Mucosa of stomach (tissue), 1 donor: Measurements from ENCODE around the gene PSKH1.
"Not testable (repeated sequence)": the region's sequence is repeated elsewhere in the genome, so short reads cannot be mapped to it uniquely, and the experiment has no call there.

ENCODE experiments used
- H3K27me3 ChIP-seq: one replicate; pipeline ENCODE4 v1.7.0; 2013; ENCODE audit warnings: mild to moderate bottlenecking, low read length; ENCODE audit not compliant: control insufficient read depth, insufficient read depth
- H3K36me3 ChIP-seq: one replicate; pipeline ENCODE4 v1.7.0; 2013; ENCODE audit warnings: low read length; ENCODE audit not compliant: control insufficient read depth, insufficient read depth
- H3K4me1 ChIP-seq: one replicate; pipeline ENCODE4 v1.7.0; 2013; ENCODE audit warnings: mild to moderate bottlenecking, low read length; ENCODE audit not compliant: control insufficient read depth, insufficient read depth
- H3K4me3 ChIP-seq: one replicate; pipeline ENCODE4 v1.7.0; 2013; ENCODE audit warnings: low read length
- H3K9ac ChIP-seq: one replicate; pipeline ENCODE4 v1.7.0; 2013; ENCODE audit warnings: mild to moderate bottlenecking, low read length, moderate library complexity
- H3K9me3 ChIP-seq: one replicate; pipeline ENCODE4 v1.7.0; 2013; ENCODE audit warnings: mild to moderate bottlenecking, low read length, moderate library complexity; ENCODE audit not compliant: control insufficient read depth
- donor health status: Pancreatic carcinoma.

Gene PSKH1

GRCh38 chr16:67933805-67934204 lies 40.8 kb downstream of the PSKH1 start:
- no peaks in the 10 kb centered on the region for H3K27me3 ChIP-seq
- no peaks in the 10 kb centered on the region for H3K36me3 ChIP-seq
- peaks cover 20% of the 10 kb centered on the region for H3K4me1 ChIP-seq
- H3K9ac ChIP-seq, result no peak overlapping the region
- H3K9me3 ChIP-seq, result no peaks in the 10 kb centered on the region
- H3K4me3 ChIP-seq, result no peak overlapping the region

- no peak overlapping the region for H3K4me3 ChIP-seq
- H3K36me3 ChIP-seq, result no peaks in the 10 kb centered on the region
Observed at GRCh38 chr16:67934306-67935100, 41.4 kb downstream of the PSKH1 start.

GRCh38 chr16:67935101-67935401 lies 42.0 kb downstream of the PSKH1 start:
- no peaks in the 10 kb centered on the region for H3K27me3 ChIP-seq
- H3K4me3 ChIP-seq, result peak overlapping the region; percentile 26
- peaks cover 25% of the 10 kb centered on the region for H3K4me1 ChIP-seq
- H3K9me3 ChIP-seq, result no peaks in the 10 kb centered on the region
- peak overlapping the region; percentile 3 for H3K9ac ChIP-seq
- no peaks in the 10 kb centered on the region for H3K36me3 ChIP-seq

More at GRCh38 chr16:67934306-67935100, 41.4 kb downstream of the PSKH1 start:
- H3K9ac ChIP-seq, result peak overlapping the region; percentile 3
- H3K9me3 ChIP-seq, result no peaks in the 10 kb centered on the region
- H3K27me3 ChIP-seq, result no peaks in the 10 kb centered on the region
- H3K4me1 ChIP-seq, result peaks cover 20% of the 10 kb centered on the region

GRCh38 chr16:67935402-67936123 lies 42.5 kb downstream of the PSKH1 start:
- Histone ChIP-seq H3K4me3 (peak overlapping the region; percentile 91), H3K4me1 (peaks cover 30% of the 10 kb centered on the region)

GRCh38 chr16:67936124-67936879 lies 43.2 kb downstream of the PSKH1 start, which contains the start of gene PSMB10:
TSS of gene PSMB10 (minus strand) at chr16:67936850. CDS start at chr16:67936749, 101 bp downstream.
- Histone ChIP-seq H3K27me3 (no peaks in the 10 kb centered on the region), H3K4me3 (peak within 1 kb of the TSS; percentile 91), H3K36me3 (no peaks in the 10 kb centered on the region), H3K9me3 (no peaks in the 10 kb centered on the region), H3K4me1 (peaks cover 31% of the 10 kb centered on the region), H3K9ac (peak within 1 kb of the TSS; percentile 93)

More at GRCh38 chr16:67935402-67936123, 42.5 kb downstream of the PSKH1 start:
- Histone ChIP-seq H3K9ac (peak overlapping the region; percentile 93), H3K9me3 (no peaks in the 10 kb centered on the region), H3K36me3 (no peaks in the 10 kb centered on the region), H3K27me3 (no peaks in the 10 kb centered on the region)

GRCh38 chr16:67936880-67937605 lies 44.0 kb downstream of the PSKH1 start:
- Histone ChIP-seq H3K36me3 (no peaks in the 10 kb centered on the region), H3K4me3 (peak overlapping the region; percentile 91), H3K27me3 (no peaks in the 10 kb centered on the region), H3K4me1 (peaks cover 31% of the 10 kb centered on the region), H3K9me3 (no peaks in the 10 kb centered on the region), H3K9ac (peak overlapping the region; percentile 93)

GRCh38 chr16:67937713-67938112 lies 44.7 kb downstream of the PSKH1 start:
- H3K27me3 ChIP-seq, H3K36me3 ChIP-seq, H3K9me3 ChIP-seq, H3K9ac ChIP-seq, H3K4me3 ChIP-seq: not testable (repeated sequence)
- peaks cover 31% of the 10 kb centered on the region for H3K4me1 ChIP-seq

GRCh38 chr16:67939507-67940445 lies 46.7 kb downstream of the PSKH1 start:
- H3K4me1 ChIP-seq, result peaks cover 35% of the 10 kb centered on the region
- no peak overlapping the region for H3K9ac ChIP-seq
- H3K36me3 ChIP-seq, result no peaks in the 10 kb centered on the region
- no peaks in the 10 kb centered on the region for H3K9me3 ChIP-seq
- H3K4me3 ChIP-seq, result no peak overlapping the region
- no peaks in the 10 kb centered on the region for H3K27me3 ChIP-seq

GRCh38 chr16:67940446-67941089 lies 47.5 kb downstream of the PSKH1 start:
- H3K9ac ChIP-seq, result no peak overlapping the region
- H3K4me3 ChIP-seq, result no peak overlapping the region
- H3K36me3 ChIP-seq, result no peaks in the 10 kb centered on the region
- H3K27me3 ChIP-seq, result no peaks in the 10 kb centered on the region
- no peaks in the 10 kb centered on the region for H3K9me3 ChIP-seq
- peaks cover 27% of the 10 kb centered on the region for H3K4me1 ChIP-seq

- no peaks in the 10 kb centered on the region for H3K9me3 ChIP-seq
- peaks cover 27% of the 10 kb centered on the region for H3K4me1 ChIP-seq
- H3K27me3 ChIP-seq, result no peaks in the 10 kb centered on the region
- H3K9ac ChIP-seq, result no peak overlapping the region
- H3K36me3 ChIP-seq, result no peaks in the 10 kb centered on the region
- no peak overlapping the region for H3K4me3 ChIP-seq
Observed at GRCh38 chr16:67941469-67942199, 48.6 kb downstream of the PSKH1 start.
